Hematopoietic multipotent progenitor cell (in vitro differentiated cells): ENCODE measurements around the gene PSEN1. TPM values are rescaled to one million over a fixed set of nuclear protein-coding genes. Genes with fewer than 3 reads are reported as not detected.
A peak's percentile ranks its signal among the peaks of the same experiment; 100 is the strongest.

ENCODE experiments used
- DNase-seq, 3 donors: peaks; one replicate each; pipeline ENCODE4 v3.0.0-alpha.2; 2011 to 2015; ENCODE audit warnings: low read depth in 2 of 3, low spot score in 2 of 3
- total RNA-seq: library from RNA; depleted of rRNA; stranded (reverse); fragments of >200 nt; gene quantifications from one replicate; pipeline ENCODE4 v1.2.3, GENCODE V29; 2012

The PSEN1 gene
- total RNA-seq, 1 donor = 43.6 TPM

DNA sequence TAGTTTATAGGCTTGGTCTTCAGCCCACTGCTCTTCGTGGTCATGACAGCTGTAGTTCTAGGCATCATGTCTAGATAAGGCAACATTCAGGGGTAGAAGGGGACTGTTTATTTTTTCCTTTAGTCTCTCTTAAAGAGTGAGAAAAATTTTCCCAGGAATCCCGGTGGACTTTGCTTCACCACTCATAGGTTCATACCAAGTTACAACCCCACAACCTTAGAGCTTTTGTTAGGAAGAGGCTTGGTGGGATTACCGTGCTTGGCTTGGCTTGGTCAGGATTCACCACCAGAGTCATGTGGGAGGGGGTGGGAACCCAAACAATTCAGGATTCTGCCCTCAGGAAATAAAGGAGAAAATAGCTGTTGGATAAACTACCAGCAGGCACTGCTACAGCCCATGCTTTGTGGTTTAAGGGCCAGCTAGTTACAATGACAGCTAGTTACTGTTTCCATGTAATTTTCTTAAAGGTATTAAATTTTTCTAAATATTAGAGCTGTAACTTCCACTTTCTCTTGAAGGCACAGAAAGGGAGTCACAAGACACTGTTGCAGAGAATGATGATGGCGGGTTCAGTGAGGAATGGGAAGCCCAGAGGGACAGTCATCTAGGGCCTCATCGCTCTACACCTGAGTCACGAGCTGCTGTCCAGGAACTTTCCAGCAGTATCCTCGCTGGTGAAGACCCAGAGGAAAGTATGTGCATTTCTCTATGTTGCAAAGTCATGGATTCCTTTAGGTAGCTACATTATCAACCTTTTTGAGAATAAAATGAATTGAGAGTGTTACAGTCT is 75.1 kb downstream of the PSEN1 start:
- no peak for DNase-seq

DNA sequence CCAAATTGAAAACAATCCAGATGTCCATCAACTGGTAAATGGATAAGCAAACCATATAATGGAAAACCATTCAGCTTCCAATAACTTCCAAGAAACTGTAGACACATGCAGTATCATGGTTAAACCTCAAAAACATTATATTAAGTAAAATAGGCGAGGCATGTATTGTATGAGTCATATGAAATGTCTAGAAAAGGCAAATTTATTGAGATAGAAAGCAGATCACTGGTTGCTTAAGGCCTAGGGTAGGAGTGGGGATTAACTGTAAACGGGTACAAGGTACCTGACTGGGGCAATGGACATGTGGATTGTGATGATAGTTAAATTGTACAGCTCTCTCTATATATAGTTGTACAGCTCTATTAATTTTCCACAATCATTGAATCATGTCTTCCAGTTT is 79.7 kb downstream of the PSEN1 start:
- no peak for DNase-seq

DNA sequence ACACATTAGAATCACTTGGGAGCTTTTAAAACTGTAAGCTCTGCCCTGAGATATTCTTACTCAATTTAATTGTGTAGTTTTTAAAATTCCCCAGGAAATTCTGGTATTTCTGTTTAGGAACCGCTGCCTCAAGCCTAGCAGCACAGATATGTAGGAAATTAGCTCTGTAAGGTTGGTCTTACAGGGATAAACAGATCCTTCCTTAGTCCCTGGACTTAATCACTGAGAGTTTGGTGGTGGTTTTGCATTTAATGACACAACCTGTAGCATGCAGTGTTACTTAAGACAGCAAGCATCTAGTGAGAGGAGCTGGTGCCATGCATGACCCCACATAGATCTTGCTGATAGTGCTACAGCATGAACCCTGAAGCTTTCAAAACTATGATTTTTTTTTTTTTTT is 81.1 kb downstream of the PSEN1 start:
- DNase-seq = no peak

DNA sequence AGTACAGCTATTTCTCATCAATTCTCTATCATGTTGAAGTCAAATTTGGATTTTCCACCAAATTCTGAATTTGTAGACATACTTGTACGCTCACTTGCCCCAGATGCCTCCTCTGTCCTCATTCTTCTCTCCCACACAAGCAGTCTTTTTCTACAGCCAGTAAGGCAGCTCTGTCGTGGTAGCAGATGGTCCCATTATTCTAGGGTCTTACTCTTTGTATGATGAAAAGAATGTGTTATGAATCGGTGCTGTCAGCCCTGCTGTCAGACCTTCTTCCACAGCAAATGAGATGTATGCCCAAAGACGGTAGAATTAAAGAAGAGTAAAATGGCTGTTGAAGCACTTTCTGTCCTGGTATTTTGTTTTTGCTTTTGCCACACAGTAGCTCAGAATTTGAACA is 83.8 kb downstream of the PSEN1 start:
- DNase-seq = no peak

DNA sequence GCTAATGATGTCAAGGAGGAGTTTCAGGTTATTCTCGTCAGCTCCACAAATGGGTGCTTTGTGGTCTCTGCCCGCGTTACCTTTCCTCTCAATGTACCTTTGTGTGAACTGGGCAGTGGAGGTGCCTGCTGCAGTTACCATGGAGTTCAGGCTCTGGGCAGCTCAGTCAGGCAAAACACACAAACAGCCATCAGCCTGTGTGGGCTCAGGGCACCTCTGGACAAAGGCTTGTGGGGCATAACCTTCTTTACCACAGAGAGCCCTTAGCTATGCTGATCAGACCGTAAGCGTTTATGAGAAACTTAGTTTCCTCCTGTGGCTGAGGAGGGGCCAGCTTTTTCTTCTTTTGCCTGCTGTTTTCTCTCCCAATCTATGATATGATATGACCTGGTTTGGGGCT is 84.3 kb downstream of the PSEN1 start:
- no peak for DNase-seq

DNA sequence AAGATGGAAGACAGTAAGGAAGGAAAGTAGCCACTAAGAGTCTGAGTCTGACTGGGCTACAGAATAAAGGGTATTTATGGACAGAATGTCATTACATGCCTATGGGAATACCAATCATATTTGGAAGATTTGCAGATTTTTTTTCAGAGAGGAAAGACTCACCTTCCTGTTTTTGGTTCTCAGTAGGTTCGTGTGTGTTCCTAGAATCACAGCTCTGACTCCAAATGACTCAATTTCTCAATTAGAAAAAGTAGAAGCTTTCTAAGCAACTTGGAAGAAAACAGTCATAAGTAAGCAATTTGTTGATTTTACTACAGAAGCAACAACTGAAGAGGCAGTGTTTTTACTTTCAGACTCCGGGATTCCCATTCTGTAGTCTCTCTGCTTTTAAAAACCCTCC is 85.6 kb downstream of the PSEN1 start:
- DNase-seq = no peak

DNA sequence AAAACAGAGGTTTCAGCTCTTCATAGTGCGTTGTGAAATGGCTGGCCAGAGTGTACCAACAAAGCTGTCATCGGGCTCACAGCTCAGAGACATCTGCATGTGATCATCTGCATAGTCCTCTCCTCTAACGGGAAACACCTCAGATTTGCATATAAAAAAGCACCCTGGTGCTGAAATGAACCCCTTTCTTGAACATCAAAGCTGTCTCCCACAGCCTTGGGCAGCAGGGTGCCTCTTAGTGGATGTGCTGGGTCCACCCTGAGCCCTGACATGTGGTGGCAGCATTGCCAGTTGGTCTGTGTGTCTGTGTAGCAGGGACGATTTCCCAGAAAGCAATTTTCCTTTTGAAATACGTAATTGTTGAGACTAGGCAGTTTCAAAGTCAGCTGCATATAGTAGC is 86.7 kb downstream of the PSEN1 start:
- DNase-seq = no peak

DNA sequence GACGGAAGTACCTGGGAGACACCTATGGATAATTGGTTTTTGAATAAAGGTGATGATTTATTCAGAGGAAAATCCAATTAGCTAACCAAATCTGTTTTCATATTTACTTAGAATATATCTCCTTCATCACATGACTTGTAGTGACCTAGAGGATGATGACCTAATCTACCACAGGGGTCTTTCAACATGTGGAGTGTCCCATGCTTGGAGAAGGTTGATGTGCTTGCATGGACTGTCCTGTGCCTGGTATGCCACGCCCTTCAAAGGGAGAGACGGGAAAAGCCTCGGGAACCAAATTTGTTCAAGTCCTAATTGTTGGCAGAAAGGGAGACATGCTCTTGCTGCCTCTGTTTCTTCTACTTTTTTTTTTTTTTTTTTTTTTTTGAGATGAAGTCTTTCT is 89.2 kb downstream of the PSEN1 start:
- no peak for DNase-seq

DNA sequence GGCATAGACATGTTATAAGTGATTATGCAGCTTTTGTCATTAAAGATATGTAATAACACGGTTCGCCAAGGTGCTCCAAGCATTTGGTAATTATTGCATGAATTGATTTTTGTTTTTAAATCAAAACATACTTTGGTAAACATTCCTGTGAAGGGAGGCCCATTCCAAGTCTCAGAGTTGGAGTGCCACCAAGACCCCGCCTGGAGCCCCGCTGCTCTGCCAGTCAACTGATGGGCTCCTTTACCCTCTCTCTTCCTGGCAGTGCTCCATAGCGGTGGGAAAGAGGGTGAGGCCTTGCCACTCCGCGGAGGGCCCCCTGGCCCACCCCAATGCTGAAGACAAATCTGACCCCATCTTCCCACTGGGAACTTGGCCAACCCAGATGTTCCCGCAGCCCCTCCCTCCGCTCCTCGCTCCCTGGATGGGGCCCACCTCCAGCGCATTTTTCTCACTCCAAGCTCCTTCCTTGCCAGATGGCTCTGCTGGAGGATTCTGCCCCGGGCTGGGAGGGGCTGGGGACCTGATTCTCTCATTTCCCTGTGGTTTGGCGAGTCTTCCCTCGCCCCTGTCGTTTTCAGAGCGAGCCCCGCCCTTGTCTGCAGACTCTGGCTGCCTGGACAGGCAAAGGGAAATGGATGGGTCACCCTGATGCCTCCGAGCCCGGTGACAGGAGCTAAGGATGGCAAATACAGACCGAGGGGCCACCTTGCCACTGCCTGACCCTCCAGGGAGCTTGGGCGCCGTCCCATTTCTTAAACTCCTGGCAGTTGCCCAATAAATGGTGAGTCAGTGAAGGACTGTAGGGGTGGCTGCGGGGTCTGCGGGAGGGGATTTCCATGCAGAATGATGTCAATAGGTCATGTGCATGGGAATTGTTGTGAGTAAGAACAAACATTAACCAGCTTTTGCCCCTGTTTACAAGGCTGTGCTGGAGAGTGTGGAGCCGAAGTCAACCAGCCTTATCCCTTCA is 91.8 kb downstream of the PSEN1 start:
- no peak for DNase-seq

DNA sequence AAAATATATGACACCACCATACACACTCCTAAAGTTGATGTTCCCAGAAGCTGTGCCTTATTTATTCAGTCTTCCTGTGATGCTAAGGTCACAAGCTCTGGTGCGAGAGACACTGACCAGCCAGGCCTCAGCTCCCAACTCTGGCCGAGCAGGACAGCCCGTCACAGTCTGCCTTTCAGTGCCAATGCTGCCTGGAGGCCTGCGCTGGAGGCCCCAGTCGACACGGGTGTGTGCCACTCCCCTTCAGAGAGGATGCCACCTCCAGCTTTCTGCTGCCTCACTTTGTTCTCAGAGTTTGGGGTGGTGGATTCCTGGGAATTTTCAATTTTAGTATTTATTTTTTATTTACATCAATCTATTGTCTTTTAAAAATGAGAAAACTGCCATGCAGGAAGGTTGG is 93.7 kb downstream of the PSEN1 start:
- DNase-seq = no peak

DNA sequence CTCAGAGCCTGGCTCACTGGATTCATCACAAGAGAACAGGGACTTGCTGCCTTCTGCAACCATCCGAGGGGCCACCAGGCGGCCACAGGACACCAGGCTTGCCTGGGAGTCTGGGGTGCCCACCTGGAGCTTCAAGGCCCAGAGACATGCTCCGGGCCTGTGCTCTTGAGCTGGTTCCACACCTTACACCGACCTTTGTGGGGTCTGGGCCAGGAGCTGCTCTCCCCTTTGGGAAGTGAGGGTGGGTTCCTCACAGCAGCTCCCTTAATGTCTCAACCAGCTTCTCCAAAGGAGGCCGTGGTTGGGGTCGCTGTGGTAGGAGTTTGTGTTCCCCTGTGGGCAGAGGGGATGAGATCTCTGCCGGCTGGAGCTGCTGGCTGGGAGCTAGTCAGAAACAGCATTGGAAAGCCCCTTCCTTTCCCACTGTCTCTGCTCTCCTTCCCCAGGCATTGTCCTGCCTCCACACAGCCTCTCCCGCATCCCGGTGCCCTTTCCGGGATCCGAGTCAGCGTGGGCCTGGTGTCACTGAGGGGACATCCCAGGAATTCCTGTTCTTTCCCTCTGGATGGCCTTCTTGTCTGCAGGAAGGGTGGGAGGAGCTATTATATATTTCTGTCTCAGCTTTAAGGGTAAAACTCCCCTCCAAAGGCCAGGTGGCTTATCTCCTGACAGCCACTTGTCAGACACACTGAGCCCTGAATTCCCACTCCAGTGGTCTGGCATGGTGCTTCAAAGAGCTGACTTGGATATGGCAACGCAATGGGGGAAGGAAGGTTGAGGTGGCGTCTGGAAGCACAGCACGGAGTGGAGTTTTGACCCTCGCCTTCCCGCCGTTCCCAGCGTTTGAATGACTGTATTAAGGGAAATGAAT is 95.9 kb downstream of the PSEN1 start:
- no peak for DNase-seq

DNA sequence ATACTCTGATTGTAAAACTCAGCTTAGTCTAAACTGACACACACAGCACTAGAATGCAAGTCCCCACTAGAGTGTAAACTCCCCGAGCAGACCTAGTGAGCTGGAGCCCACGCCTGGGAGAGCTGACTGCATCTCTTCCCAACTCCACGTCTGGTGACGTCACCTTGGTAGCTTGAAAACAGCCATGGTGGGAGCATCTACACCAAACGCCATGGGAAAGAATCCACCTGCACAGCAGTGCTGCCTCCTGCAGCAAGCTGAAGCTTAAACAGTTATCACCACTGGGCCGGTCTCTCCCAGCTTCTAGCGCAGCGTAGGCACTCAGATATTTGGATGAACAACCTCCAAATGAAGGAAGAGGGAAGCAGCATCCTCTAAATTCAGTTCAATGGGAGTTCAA is 96.7 kb downstream of the PSEN1 start:
- DNase-seq = no peak

DNA sequence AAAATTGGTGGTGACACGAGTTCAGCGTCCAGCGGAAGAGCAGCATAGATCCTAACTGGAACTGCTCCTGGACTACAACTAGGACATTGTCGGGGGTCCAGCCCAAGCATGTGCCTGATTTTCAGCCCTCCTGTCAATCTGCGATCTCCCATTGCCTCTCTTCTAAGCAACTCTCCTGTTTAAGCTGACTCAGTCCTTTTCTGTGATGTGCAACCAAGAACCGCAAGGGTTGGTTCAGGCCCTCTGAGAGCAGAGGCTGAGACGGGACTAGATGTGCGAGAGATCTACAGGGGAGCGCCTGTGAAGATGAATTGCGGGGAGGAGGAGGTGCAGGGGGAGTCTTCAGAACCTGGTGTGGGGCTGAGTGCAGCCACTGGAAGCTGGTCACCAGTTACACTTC is 97.3 kb downstream of the PSEN1 start:
- DNase-seq = no peak

DNA sequence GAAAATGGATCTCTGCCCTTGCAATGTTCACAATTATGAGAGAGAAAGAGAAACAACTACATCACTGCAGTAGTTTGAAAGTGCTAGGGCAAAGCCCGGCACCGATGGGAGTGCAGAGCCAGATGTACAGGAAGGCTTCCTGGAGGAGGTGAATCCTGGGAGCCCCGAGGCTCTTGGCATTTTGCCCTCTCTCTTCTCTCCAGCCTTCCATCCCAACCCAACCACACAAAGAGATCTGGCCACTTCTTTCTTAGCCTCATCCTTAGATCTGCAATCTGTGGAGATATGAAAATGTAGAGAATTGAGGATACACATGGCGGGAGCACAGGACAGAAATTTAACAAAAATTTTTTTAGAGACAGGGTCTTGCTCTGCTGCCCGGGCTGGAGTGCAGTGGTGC is 97.7 kb downstream of the PSEN1 start:
- no peak for DNase-seq

DNA sequence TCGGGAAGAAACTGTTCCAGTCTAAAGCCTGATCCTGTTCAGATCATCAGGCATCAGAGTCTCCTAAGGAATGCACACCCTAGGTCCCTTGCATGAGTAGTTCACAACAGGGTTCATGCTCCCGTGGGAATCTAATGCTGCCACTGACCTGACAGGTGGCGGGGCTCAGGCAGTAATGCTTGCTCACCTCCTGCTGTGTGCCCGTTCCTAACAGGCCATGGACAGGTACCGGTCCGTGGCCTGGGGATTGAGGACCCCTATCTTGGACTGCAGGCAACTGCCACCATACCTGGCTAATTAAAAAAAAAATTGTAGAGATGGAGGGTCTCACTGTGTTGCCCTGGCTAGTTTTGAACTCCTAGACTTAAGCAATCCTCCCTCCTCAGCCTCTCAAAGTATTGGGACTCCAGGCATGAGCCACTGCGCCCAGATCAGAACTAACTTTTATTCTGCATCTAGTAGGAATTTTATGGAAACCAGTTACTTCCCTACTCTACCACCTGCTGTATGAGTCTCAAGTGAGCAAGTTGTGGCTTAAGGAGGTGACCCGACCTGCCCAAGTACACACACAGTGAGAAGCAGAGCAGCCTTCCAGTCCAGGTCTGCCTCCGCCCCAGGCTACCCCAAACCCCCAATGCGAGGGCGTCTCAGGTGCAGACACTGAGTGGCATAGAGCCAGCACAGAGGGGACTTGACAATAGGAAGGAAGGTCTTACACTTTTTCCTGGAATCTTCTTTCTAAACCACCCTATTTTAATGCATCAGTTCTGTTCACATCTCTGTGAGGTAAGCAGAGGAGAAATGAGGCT is 98.5 kb downstream of the PSEN1 start:
- DNase-seq = no peak

DNA sequence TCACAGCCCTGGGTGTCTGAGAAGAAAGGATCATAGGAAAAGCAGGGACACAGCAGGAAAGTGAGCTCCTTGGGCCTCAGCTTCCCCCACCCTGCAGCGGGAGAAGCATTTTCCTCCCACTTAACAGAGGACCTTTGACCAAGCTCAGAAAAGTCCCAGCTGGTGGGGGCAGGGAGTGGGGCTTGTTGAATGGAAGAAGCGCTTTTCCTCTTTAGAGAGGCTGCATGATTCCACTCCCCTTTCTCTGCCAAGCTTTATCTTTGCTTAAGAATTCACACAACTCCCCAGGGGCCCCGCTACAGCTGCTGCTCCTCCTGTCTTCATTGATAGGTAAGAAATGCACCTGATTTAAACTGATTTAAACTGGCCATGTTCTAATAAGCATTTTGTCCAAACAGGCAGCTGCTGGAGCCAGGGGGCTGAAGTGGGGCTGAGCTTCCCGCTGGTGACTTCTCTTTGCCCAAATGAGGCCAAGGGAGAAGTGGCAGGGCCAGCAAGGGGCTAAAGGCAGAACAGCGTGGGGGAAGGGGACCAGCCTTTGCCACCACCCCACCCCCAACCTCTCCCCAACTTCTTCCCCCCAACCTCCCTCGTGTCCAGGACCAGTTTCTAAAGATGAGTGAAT is 99.3 kb downstream of the PSEN1 start:
- DNase-seq = no peak

DNA sequence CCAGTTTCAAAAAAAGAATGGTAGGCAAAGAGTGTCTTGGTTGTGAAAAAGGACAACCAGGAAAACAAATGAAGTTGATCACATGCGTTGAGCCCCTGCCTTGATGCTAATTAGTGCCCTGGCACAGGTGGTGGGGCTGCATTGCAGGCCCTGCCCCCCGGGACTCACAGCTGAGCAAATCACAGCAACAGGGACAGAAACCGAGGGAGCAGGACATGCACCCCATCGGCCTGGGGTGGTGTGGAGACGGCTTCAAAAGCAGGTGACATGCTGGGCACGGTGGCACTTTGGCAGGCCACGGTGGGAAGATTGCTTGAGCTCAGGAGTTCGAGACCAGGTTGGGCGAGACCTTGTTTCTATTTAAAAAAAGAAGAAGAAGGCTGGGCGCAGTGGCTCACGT is 99.8 kb downstream of the PSEN1 start:
- no peak for DNase-seq

DNA sequence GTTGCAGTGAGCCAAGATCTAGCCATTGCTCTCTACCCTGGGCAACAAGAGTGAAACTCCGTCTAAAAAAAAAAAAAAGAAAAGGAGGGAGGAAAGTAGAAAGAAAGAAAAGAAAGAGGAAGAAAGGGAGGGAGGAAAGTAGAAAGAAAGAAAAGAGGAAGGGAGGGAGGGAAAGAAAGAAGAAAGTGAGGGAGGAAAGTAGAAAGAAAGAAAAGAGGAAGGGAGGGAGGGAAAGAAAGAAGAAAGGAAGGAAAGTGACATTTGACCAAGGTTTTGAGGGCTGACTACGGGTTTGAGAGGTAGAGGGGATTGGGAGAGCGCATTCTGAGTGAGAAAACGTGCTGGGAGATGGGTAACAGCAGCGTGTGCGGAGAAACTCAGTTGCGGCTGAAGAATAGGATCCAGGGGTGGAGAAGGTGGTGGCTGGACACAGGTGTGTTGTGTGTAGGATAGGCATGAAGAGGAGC is 100.5 kb downstream of the PSEN1 start:
- no peak for DNase-seq

DNA sequence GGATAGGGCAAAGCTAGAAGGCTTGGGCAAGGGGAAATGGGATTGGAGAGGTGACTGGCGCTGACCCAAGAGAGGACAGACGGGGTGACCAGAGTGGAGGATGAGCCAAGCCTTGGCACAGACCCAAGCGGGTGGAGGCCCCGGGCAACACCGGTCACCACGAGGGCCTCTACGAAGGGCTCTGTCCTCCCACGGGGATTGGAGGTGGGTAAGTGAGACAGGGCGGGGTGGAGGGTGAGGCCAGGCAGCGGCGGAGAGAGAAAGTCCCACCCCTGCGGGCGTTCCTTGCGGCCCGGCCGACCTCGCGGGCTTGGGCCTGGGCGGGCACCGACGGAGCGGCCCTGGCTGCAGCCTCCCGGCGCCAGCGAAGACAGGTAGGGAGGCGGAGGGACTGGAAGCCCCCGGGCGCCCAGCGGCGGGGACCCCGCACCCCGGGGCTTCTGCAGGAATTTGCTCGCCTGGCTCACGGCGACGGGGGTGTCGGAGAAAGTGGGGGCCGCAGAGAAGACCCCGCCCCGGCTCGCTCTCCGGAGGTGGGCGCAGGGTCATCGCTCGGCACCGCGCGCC is 101.0 kb downstream of the PSEN1 start, which contains the start of gene PAPLN:
PAPLN (plus strand) TSS at position 288 of the 567 bp plus-strand sequence. CDS start 2,273 bp downstream, outside the sequence.
- DNase-seq = peak in 1 of 3 donors; percentile 21
